SK-N-SH (cell line): Measurements from ENCODE around the gene LONRF3.

Experiments used
- CHD2 ChIP-seq: fragments of 150-350 bp; IDR thresholded peaks from 2 replicates; pipeline ENCODE4 v1.6.1; 2018; ENCODE audit warnings: low read length; ENCODE audit not compliant: partially characterized antibody
- CTCF ChIP-seq: fragments of 200-600 bp; sonication (generic); IDR thresholded peaks from 2 replicates; pipeline ENCODE4 v1.6.1; 2017; ENCODE audit warnings: antibody characterized with exemption, mild to moderate bottlenecking, moderate library complexity
- EZH2phosphoT487 ChIP-seq: fragments of 200-600 bp; sonication (generic); IDR thresholded peaks from 2 replicates; pipeline ENCODE4 v1.6.1; 2017; ENCODE audit warnings: low read depth, mixed run types, mild to moderate bottlenecking, antibody characterized with exemption, moderate library complexity, borderline replicate concordance
- JUND ChIP-seq: IDR thresholded peaks from 2 replicates; pipeline ENCODE4 v1.4.0; 2012
- POLR2AphosphoS5 ChIP-seq: IDR thresholded peaks from 2 replicates; pipeline ENCODE4 v1.6.1; 2012; ENCODE audit warnings: low read depth, low read length
- RAD21 ChIP-seq: IDR thresholded peaks from 2 replicates; pipeline ENCODE4 v1.6.1; 2012; ENCODE audit warnings: mild to moderate bottlenecking, low read length
- RCOR1 ChIP-seq: fragments of 150-350 bp; IDR thresholded peaks from 2 replicates; pipeline ENCODE4 v1.6.1; 2017; ENCODE audit warnings: antibody characterized with exemption, low read length
- TF ChIP-seq, protein P1 (sequence below): IDR thresholded peaks from 2 replicates; pipeline ENCODE4; 2012

DNA sequence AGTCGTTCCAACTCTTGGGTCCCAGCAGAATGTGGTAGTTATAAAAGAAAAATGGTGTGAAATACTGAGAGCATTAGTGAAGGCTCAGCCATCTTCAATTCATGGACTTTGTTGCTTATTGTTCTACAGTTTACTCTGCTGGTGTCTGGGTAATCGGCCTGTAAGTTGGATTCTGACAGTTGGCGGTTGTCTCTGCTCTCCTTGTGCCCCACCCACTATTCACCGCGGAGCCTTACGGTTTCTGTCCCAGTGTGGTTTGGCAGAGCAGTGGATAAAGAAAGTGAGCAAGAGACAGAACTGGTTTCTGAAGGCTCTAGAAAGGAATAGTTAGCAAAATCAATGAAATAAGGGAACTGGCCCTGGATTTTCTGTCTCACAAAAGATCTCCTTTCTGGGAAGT lies 9.1 kb downstream of the LONRF3 start:
- TF ChIP-seq CTCF, result no peak
- no peak for TF ChIP-seq EZH2phosphoT487
- no peak for TF ChIP-seq CHD2
- TF ChIP-seq, protein P1, sequence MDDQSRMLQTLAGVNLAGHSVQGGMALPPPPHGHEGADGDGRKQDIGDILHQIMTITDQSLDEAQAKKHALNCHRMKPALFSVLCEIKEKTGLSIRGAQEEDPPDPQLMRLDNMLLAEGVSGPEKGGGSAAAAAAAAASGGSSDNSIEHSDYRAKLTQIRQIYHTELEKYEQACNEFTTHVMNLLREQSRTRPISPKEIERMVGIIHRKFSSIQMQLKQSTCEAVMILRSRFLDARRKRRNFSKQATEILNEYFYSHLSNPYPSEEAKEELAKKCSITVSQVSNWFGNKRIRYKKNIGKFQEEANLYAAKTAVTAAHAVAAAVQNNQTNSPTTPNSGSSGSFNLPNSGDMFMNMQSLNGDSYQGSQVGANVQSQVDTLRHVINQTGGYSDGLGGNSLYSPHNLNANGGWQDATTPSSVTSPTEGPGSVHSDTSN, result no peak
- TF ChIP-seq RAD21, result no peak
- TF ChIP-seq JUND, result no peak
- no peak for TF ChIP-seq RCOR1
- no peak for TF ChIP-seq POLR2AphosphoS5
